T-cell (primary cell): ENCODE results near the gene SPDYE2B. TPM values are rescaled to one million over a fixed set of nuclear protein-coding genes. Genes with fewer than 3 reads are reported as not detected.
"Not testable (repeated sequence)": the region's sequence is repeated elsewhere in the genome, so short reads cannot be mapped to it uniquely, and the experiment has no call there.

ENCODE experiments used
- ATAC-seq, 4 experiments: fragments of 200-7000 bp in 3 of 4; fragments of 150-1000 bp in 1 of 4; cut with Tn5 transposase; replicated peaks in 1 of 4; 1 replicate in 3 of 4; 2 replicates in 1 of 4; pipeline ENCODE4 v1.10.0; 2021; ENCODE audit warnings: moderate library complexity in 3 of 4, mild to moderate bottlenecking in 2 of 4, moderate number of reproducible peaks in 1 of 4
- CTCF ChIA-PET, 2 donors: fragments of 300-600 bp; sonication (Branson Sonifier 250); formaldehyde crosslinking; loops; one replicate each; lab custom pipeline; 2022; ENCODE audit warnings: antibody characterized with exemption in 2 of 2; lab: Charles Lee
- POLR2A ChIA-PET, 2 donors: fragments of 300-600 bp; sonication (Branson Sonifier 250); formaldehyde crosslinking; loops; one replicate each; lab custom pipeline; 2022; ENCODE audit warnings: antibody characterized with exemption in 2 of 2; lab: Charles Lee
- DNase-seq, 35 experiments: peaks; one replicate each; pipeline versions ENCODE4 v3.0.0 to v3.0.0-alpha.2; 2013 to 2023
- H3K27ac ChIP-seq: one replicate; pipeline ENCODE4 v1.5.1; 2013; ENCODE audit warnings: low read length
- H3K27me3 ChIP-seq, 2 experiments: replicated peaks in 1 of 2; 1 replicate in 1 of 2; 2 replicates in 1 of 2; pipeline versions ENCODE4 v1.6.1 to v1.7.0; 2013; ENCODE audit warnings: low read length in 1 of 2, mixed read lengths in 1 of 2; ENCODE audit not compliant: control insufficient read depth in 2 of 2, insufficient read depth in 2 of 2; ENCODE audit errors: extremely low read depth in 1 of 2
- H3K36me3 ChIP-seq, 2 donors: 1 replicate in 1 of 2; 2 replicates in 1 of 2; pipeline versions ENCODE4 v1.6.1 to v1.7.0; 2013; ENCODE audit warnings: low read length in 1 of 2; ENCODE audit not compliant: control insufficient read depth in 2 of 2, insufficient read depth in 1 of 2; ENCODE audit errors: extremely low read depth in 1 of 2
- H3K4me1 ChIP-seq, 2 experiments: 1 replicate in 1 of 2; 2 replicates in 1 of 2; pipeline versions ENCODE4 v1.6.1 to v1.7.0; 2013; ENCODE audit warnings: low read length in 2 of 2, mixed read lengths in 1 of 2; ENCODE audit not compliant: insufficient read depth in 2 of 2, control insufficient read depth in 1 of 2; ENCODE audit errors: extremely low read depth in 1 of 2
- H3K4me3 ChIP-seq, 2 donors: 1 replicate in 1 of 2; 2 replicates in 1 of 2; pipeline versions ENCODE4 v1.5.1 to v1.7.0; 2013; ENCODE audit warnings: mild to moderate bottlenecking in 2 of 2, low read length in 1 of 2, moderate library complexity in 1 of 2; ENCODE audit not compliant: control insufficient read depth in 1 of 2; ENCODE audit errors: extremely low read depth in 1 of 2
- H3K9me3 ChIP-seq: 2 replicates; pipeline ENCODE4 v1.7.0; 2013
- H3K27ac Mint-ChIP-seq, 2 donors: one replicate each; pipeline ENCODE4 v1.8.0; 2020 to 2021; ENCODE audit warnings: mild to moderate bottlenecking in 2 of 2, mixed read lengths in 2 of 2
- H3K27me3 Mint-ChIP-seq, 2 donors: one replicate each; pipeline ENCODE4 v1.8.0; 2021 to 2022; ENCODE audit warnings: mixed read lengths in 2 of 2
- H3K36me3 Mint-ChIP-seq: one replicate; pipeline ENCODE4 v1.8.0; 2021; ENCODE audit warnings: mixed read lengths
- H3K4me1 Mint-ChIP-seq, 3 donors: one replicate each; pipeline ENCODE4 v1.8.0; 2020 to 2022; ENCODE audit warnings: mixed read lengths in 3 of 3, mild to moderate bottlenecking in 1 of 3
- H3K4me3 Mint-ChIP-seq, 3 donors: one replicate each; pipeline ENCODE4 v1.8.0; 2020 to 2022; ENCODE audit warnings: mild to moderate bottlenecking in 3 of 3, mixed read lengths in 3 of 3, moderate library complexity in 3 of 3
- H3K9me3 Mint-ChIP-seq, 3 donors: one replicate each; pipeline ENCODE4 v1.8.0; 2020 to 2022; ENCODE audit warnings: mixed read lengths in 3 of 3
- WGBS: methylation state at CpG from one replicate; pipeline ENCODE4 v1.1.5; 2013; ENCODE audit warnings: missing lambda C conversion rate; ENCODE audit not compliant: insufficient coverage; 5-methylcytosine and 5-hydroxymethylcytosine counted together
- total RNA-seq, 35 experiments: library from RNA in 6 of 35; stranded (reverse) in 6 of 35; fragments of 120-200 nt in 1 of 35; gene quantifications; one replicate each; pipeline versions ENCODE4 v1.2.1 to v1.2.4 and lab custom pipeline; 2013 to 2026

The SPDYE2B gene
- total RNA-seq, 5 donors from 2014 or later (not counting 1 experiment from before 2014, with no cell fraction given), result not detected

DNA sequence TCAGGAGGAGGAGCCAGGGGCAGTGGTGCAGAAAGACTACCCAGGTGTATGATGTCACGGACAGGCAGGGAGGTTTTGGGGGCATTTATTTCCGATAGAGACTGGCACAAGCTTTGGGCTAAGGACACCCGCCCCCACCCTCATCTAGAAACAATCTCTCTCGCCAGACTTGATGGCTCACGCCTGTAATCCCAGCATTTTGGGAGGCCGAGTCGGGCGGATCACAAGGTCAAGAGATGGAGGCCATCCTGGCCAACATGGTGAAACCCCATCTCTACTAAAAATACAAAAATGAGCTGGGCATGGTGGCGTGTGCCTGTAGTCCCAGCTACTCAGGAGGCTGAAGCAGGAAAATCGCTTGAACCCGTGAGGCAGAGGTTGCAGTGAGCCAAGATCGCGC is 13.2 kb upstream of the SPDYE2B start:
- no CpG with 5 or more reads among the region's 13 CpGs for WGBS
- H3K9me3 Mint-ChIP-seq, result not testable (repeated sequence)

DNA sequence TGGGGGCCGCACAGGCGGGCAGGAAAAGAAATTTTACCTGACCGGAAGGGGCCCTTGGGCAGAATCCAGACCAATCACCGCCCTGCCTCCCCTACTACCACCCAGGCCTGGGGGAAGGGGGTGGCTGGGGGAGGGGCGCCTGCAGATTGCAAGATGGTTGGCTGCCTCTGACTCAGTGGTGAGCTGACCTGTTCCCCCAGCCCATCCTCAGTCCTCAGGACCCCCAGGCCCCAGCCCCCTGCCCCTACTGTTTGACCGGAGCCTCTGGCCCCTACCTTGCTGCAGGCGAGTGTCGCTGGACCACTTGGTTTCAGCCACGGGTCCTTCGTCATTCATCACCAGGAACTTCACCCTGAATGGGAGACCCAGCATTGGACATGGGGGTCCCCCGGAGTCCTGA is 11.3 kb upstream of the SPDYE2B start:
- H3K4me1 ChIP-seq, CTCF ChIA-PET, H3K4me3 Mint-ChIP-seq, H3K27me3 ChIP-seq, POLR2A ChIA-PET, H3K36me3 Mint-ChIP-seq, H3K9me3 Mint-ChIP-seq, H3K27me3 Mint-ChIP-seq, H3K27ac ChIP-seq, H3K9me3 ChIP-seq, H3K36me3 ChIP-seq, H3K27ac Mint-ChIP-seq, H3K4me3 ChIP-seq, H3K4me1 Mint-ChIP-seq: not testable (repeated sequence)
- DNase-seq (peak in 1 of 35 experiments; percentile 1), ATAC-seq (peak in 3 of 4 experiments; percentile 14 to 21 (median 15))
- WGBS, result no CpG with 5 or more reads among the region's 11 CpGs

More for the DNA sequence above, 13.2 kb upstream of the SPDYE2B start:
- H3K9me3 ChIP-seq, H3K27ac ChIP-seq, H3K4me1 Mint-ChIP-seq, DNase-seq, H3K27me3 Mint-ChIP-seq, POLR2A ChIA-PET, H3K36me3 ChIP-seq, H3K4me1 ChIP-seq, H3K27me3 ChIP-seq, CTCF ChIA-PET, H3K4me3 ChIP-seq, H3K36me3 Mint-ChIP-seq, ATAC-seq, H3K4me3 Mint-ChIP-seq, H3K27ac Mint-ChIP-seq: not testable (repeated sequence)

GRCh38 chr7:102642691-102643090 is 7.4 kb upstream of the SPDYE2B start, which contains the start of gene UPK3BL1:
TSS of gene UPK3BL1 (minus strand) at chr7:102642791. CDS start at chr7:102642741, 50 bp downstream.
- H3K4me1 ChIP-seq, DNase-seq, H3K4me3 ChIP-seq, H3K27me3 Mint-ChIP-seq, ATAC-seq, H3K4me1 Mint-ChIP-seq, POLR2A ChIA-PET, H3K36me3 Mint-ChIP-seq, H3K4me3 Mint-ChIP-seq, CTCF ChIA-PET, H3K9me3 Mint-ChIP-seq, H3K27ac ChIP-seq, H3K27me3 ChIP-seq, H3K9me3 ChIP-seq, H3K36me3 ChIP-seq, H3K27ac Mint-ChIP-seq: not testable (repeated sequence)
- WGBS, result no CpG with 5 or more reads among the region's 9 CpGs

DNA sequence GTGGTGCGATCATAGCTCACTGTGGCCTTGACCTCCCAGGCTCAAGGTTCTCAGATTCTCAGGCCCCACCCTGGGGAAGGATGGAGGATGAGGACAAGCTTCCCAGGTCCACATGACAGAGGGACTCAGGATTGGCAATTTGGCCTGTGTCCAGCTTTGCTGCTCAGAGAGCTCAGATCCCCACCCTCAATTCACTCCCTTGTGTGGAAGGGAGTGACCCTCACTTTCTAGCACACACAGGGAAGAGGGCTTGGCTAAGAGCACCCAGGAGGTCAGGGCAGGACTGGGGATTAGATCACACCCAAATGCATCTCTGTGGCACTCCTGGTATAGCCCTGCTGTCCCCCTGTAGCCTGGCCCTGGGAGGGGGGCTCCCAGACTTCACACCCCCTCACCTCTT is 6.7 kb upstream of the SPDYE2B start:
- H3K9me3 ChIP-seq, H3K27me3 ChIP-seq, CTCF ChIA-PET, H3K27ac ChIP-seq, H3K4me1 ChIP-seq, ATAC-seq, H3K27me3 Mint-ChIP-seq, H3K36me3 Mint-ChIP-seq, H3K4me1 Mint-ChIP-seq, POLR2A ChIA-PET, H3K27ac Mint-ChIP-seq, DNase-seq, H3K4me3 ChIP-seq, H3K4me3 Mint-ChIP-seq, H3K36me3 ChIP-seq, H3K9me3 Mint-ChIP-seq: not testable (repeated sequence)
- no CpG with 5 or more reads among the region's 1 CpG for WGBS

DNA sequence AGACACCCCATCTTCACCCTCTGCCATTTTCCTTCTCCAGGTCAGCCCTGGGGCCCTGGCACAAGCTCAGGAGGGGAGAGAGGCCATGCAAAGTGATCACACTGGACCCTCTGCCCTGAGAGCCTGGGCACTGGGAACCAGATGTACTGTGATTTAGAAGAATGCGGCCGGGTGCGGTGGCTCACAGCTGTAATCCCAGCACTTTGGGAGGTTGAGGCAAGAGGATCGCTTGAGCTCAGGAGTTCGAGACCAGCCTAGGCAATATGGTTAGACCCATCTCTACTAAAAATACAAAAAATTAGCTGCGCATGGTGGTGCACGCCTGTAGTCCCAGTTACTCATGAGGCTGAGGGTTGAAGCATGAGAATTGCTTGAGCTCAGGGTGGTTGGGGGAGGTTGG is 2.3 kb upstream of the SPDYE2B start:
- H3K4me3 ChIP-seq, H3K36me3 ChIP-seq, H3K4me1 ChIP-seq, H3K27me3 ChIP-seq, H3K27me3 Mint-ChIP-seq, H3K9me3 Mint-ChIP-seq, H3K27ac Mint-ChIP-seq, H3K36me3 Mint-ChIP-seq, H3K27ac ChIP-seq, CTCF ChIA-PET, ATAC-seq, POLR2A ChIA-PET, H3K4me1 Mint-ChIP-seq, DNase-seq, H3K4me3 Mint-ChIP-seq, H3K9me3 ChIP-seq: not testable (repeated sequence)
- no CpG with 5 or more reads among the region's 7 CpGs for WGBS

- H3K4me3 ChIP-seq, H3K9me3 ChIP-seq, CTCF ChIA-PET, H3K27me3 ChIP-seq, H3K9me3 Mint-ChIP-seq, DNase-seq, H3K36me3 ChIP-seq, H3K27me3 Mint-ChIP-seq, POLR2A ChIA-PET, H3K36me3 Mint-ChIP-seq, H3K4me1 ChIP-seq, H3K27ac ChIP-seq, H3K4me1 Mint-ChIP-seq, H3K27ac Mint-ChIP-seq, H3K4me3 Mint-ChIP-seq, ATAC-seq: not testable (repeated sequence)
- no CpG with 5 or more reads among the region's 11 CpGs for WGBS
Measured at GRCh38 chr7:102664765-102665164, 14.6 kb downstream of the SPDYE2B start.

GRCh38 chr7:102666850-102667249 is 16.7 kb downstream of the SPDYE2B start:
- not testable (repeated sequence) for H3K9me3 ChIP-seq

More at GRCh38 chr7:102666850-102667249, 16.7 kb downstream of the SPDYE2B start:
- H3K36me3 Mint-ChIP-seq, H3K27ac Mint-ChIP-seq, CTCF ChIA-PET, H3K4me3 ChIP-seq, DNase-seq, H3K27ac ChIP-seq, H3K4me1 Mint-ChIP-seq, H3K27me3 ChIP-seq, H3K36me3 ChIP-seq, POLR2A ChIA-PET, H3K9me3 Mint-ChIP-seq, H3K4me1 ChIP-seq, H3K27me3 Mint-ChIP-seq, ATAC-seq, H3K4me3 Mint-ChIP-seq: not testable (repeated sequence)
- WGBS, result no CpG with 5 or more reads among the region's 16 CpGs
